Astrocyte of the hippocampus (primary cell): ENCODE results near the gene CCDC51.
"Not testable (repeated sequence)": the region's sequence is repeated elsewhere in the genome, so short reads cannot be mapped to it uniquely, and the experiment has no call there.

Source experiments
- DNase-seq: peaks from one replicate; pipeline ENCODE4 v3.0.0; 2011; ENCODE audit warnings: low read depth, low spot score

CCDC51 gene

GRCh38 chr3:48439820-48440589 lies at the start of gene CCDC51, which contains the start of gene TMA7:
CCDC51 (minus strand) TSS chr3:48440119; CDS start chr3:48435128, 4,991 bp downstream.
TMA7 (plus strand) TSS chr3:48440257; CDS start chr3:48440297, 40 bp downstream.
- peak; percentile 98 for DNase-seq

- DNase-seq: no peak
Observed at GRCh38 chr3:48486952-48487351, 47.0 kb upstream of the CCDC51 start.

GRCh38 chr3:48482822-48483221 lies 42.9 kb upstream of the CCDC51 start:
- not testable (repeated sequence) for DNase-seq

GRCh38 chr3:48480891-48481290 lies 41.0 kb upstream of the CCDC51 start:
- DNase-seq: not testable (repeated sequence)

- no peak for DNase-seq
Observed at GRCh38 chr3:48478626-48479555, 39.0 kb upstream of the CCDC51 start.

GRCh38 chr3:48477959-48478520 lies 38.1 kb upstream of the CCDC51 start:
- DNase-seq: no peak

GRCh38 chr3:48476426-48477053 lies 36.6 kb upstream of the CCDC51 start:
- no peak for DNase-seq

GRCh38 chr3:48475188-48475587 lies 35.3 kb upstream of the CCDC51 start:
- DNase-seq: no peak

GRCh38 chr3:48474619-48475018 lies 34.7 kb upstream of the CCDC51 start:
- DNase-seq: no peak

GRCh38 chr3:48474031-48474430 lies 34.1 kb upstream of the CCDC51 start:
- not testable (repeated sequence) for DNase-seq

GRCh38 chr3:48473617-48473952 lies 33.7 kb upstream of the CCDC51 start:
- no peak for DNase-seq

- peak; percentile 96 for DNase-seq
Observed at GRCh38 chr3:48472923-48473616, 33.2 kb upstream of the CCDC51 start.

GRCh38 chr3:48472673-48472922 lies 32.7 kb upstream of the CCDC51 start:
- no peak for DNase-seq

- DNase-seq: no peak
Observed at GRCh38 chr3:48470286-48470685, 30.4 kb upstream of the CCDC51 start.

GRCh38 chr3:48469046-48469915 lies 29.4 kb upstream of the CCDC51 start:
- DNase-seq: no peak

- no peak for DNase-seq
Observed at GRCh38 chr3:48468329-48468731, 28.4 kb upstream of the CCDC51 start.

- no peak for DNase-seq
Observed at GRCh38 chr3:48467473-48468267, 27.8 kb upstream of the CCDC51 start.

- DNase-seq: no peak
Observed at GRCh38 chr3:48467110-48467454, 27.2 kb upstream of the CCDC51 start.

- no peak for DNase-seq
Observed at GRCh38 chr3:48466386-48467109, 26.6 kb upstream of the CCDC51 start.
